ENCODE measurements around the gene PNPLA6.

PNPLA6 gene

GRCh38 chr19:7605490-7606222 is 70.1 kb downstream of the PNPLA6 start:
- peak; percentile 31 for DNase-seq (ENCODE audit: low read depth)
- no peak for TF ChIP-seq CTCF (IDR thresholded peaks at IDR 0.05; ENCODE audit: low read length, missing control alignments)
- H3K4me3 ChIP-seq (replicated peaks; ENCODE audit: low read depth, low read length), result no peak overlapping the region

DNA sequence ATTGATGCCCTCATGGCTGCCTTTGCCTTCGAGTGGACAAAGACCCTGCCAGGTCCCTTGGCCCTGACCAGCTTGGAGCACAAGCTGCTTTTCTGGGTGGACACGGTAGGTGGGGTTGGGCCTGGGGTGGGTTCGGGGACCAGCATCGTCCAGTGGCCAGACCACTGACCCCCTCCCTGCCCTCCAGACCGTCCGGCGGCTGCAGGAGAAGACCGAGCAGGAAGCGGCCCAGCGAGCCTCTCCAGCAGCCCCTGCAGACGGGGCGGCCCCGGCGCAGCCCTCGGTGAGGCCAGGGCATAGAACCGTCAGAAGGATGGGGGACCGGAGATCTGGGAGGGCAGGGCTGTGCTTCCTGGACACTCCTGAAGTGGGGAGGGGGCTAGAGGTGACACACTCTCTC is 70.8 kb downstream of the PNPLA6 start:
- no peak for DNase-seq (ENCODE audit: low read depth)
- H3K4me3 ChIP-seq (replicated peaks; ENCODE audit: low read depth, low read length), result no peak overlapping the region
- TF ChIP-seq CTCF (IDR thresholded peaks at IDR 0.05; ENCODE audit: low read length, missing control alignments), result no peak

- DNase-seq (ENCODE audit: low read depth), result no peak
- TF ChIP-seq CTCF (IDR thresholded peaks at IDR 0.05; ENCODE audit: low read length, missing control alignments), result no peak
These were observed 71.8 kb downstream of the PNPLA6 start for GRCh38 chr19:7607212-7607873.

DNA sequence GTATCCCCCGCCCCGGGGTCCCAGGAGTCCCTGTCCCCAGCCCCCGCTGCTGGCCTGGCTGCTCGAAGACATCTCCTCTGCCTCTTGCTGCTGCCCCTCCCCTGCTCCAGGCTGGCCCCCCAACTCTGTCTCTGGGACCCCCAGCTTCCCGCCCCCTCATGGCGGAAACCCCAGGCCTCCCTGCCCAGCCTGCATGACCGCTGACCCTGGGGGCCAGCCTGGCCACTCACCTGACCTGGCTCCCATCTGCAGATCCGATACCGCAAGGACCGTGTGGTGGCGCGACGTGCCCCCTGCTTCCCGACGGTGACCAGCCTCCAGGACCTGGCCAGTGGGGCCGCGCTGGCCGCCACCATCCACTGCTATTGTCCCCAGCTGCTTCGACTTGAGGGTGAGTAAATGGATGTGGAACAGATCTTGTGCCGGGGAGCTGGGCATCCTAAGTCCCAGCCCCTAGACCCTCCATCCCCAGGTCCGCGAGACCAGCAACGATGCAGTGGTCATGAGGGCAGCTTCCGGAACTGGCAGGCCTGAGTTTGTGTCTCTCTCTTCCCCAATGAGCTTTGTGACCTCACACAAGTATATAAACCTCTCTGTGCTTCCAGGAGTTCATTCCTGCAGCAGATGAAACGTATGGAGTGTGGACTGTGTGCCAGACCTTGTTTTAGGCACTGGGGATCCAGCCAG is 72.5 kb downstream of the PNPLA6 start:
- no peak for DNase-seq (ENCODE audit: low read depth)
- no peak overlapping the region for H3K4me3 ChIP-seq (replicated peaks; ENCODE audit: low read depth, low read length)
- no peak for TF ChIP-seq CTCF (IDR thresholded peaks at IDR 0.05; ENCODE audit: low read length, missing control alignments)

More at GRCh38 chr19:7607212-7607873, 71.8 kb downstream of the PNPLA6 start:
- no peak overlapping the region for H3K4me3 ChIP-seq (replicated peaks; ENCODE audit: low read depth, low read length)

GRCh38 chr19:7610491-7611240 is 75.1 kb downstream of the PNPLA6 start:
- no peak for DNase-seq (ENCODE audit: low read depth)
- H3K4me3 ChIP-seq (replicated peaks; ENCODE audit: low read depth, low read length), result no peak overlapping the region
- TF ChIP-seq CTCF (IDR thresholded peaks at IDR 0.05; ENCODE audit: low read length, missing control alignments), result no peak
